H1 (cell line): Measurements from ENCODE around the gene USP12. TPM values are rescaled to one million over a fixed set of nuclear protein-coding genes. Genes with fewer than 3 reads are reported as not detected.
A peak's percentile ranks its signal among the peaks of the same experiment; 100 is the strongest.

Experiments used
- CTCF ChIA-PET: fragments of 300-600 bp; sonication (Branson Sonifier 250); formaldehyde crosslinking; loops from one replicate; lab custom pipeline; 2021; ENCODE audit not compliant: partially characterized antibody; lab: Charles Lee
- POLR2A ChIA-PET: fragments of 300-600 bp; sonication (Branson Sonifier 250); formaldehyde crosslinking; loops from one replicate; lab custom pipeline; 2021; ENCODE audit warnings: inconsistent platforms; ENCODE audit not compliant: partially characterized antibody; lab: Charles Lee
- DNase-seq, 2 experiments: peaks; one replicate each; pipeline versions ENCODE4 v3.0.0 to v3.0.0-alpha.2; 2010 to 2022; ENCODE audit warnings: low spot score in 2 of 2, low read depth in 1 of 2, mixed read lengths in 1 of 2
- FAIRE-seq: peaks from 2 replicates; lab custom pipeline; 2011; peaks lifted over from hg19 to GRCh38; lab: Jason Lieb, UNC
- H2AFZ ChIP-seq: 2 replicates; pipeline ENCODE4 v1.8.1; 2012; ENCODE audit warnings: low read length, inconsistent platforms
- H2AK5ac ChIP-seq: 2 replicates; pipeline ENCODE4 v1.6.1; 2013; ENCODE audit warnings: low read depth, low read length
- H2BK120ac ChIP-seq: replicated peaks from 2 replicates; pipeline ENCODE3; 2013; ENCODE audit warnings: low read depth, low read length, inconsistent platforms
- H2BK12ac ChIP-seq: 2 replicates; pipeline ENCODE4 v1.6.1; 2013; ENCODE audit warnings: low read depth, low read length
- H2BK15ac ChIP-seq: 2 replicates; pipeline ENCODE4 v1.6.1; 2013; ENCODE audit warnings: low read length
- H2BK20ac ChIP-seq: 2 replicates; pipeline ENCODE4 v1.6.1; 2013; ENCODE audit warnings: low read length
- H2BK5ac ChIP-seq: 2 replicates; pipeline ENCODE4 v1.6.1; 2013; ENCODE audit warnings: low read depth, low read length
- H3K14ac ChIP-seq: 2 replicates; pipeline ENCODE4 v1.6.1; 2013; ENCODE audit warnings: inconsistent platforms; ENCODE audit not compliant: insufficient read length
- H3K18ac ChIP-seq: 2 replicates; pipeline ENCODE4 v1.6.1; 2013; ENCODE audit warnings: low read length; ENCODE audit errors: extremely low read depth
- H3K23ac ChIP-seq: 2 replicates; pipeline ENCODE4 v1.6.1; 2013; ENCODE audit warnings: inconsistent platforms; ENCODE audit not compliant: insufficient read length
- H3K23me2 ChIP-seq: 2 replicates; pipeline ENCODE4 v1.6.1; 2013; ENCODE audit warnings: low read depth, low read length
- H3K27ac ChIP-seq: 2 replicates; pipeline ENCODE4 v1.6.1; 2011; ENCODE audit warnings: low read depth, low read length, inconsistent platforms
- H3K27me3 ChIP-seq, 4 experiments: replicated peaks in 1 of 4; 1 replicate in 1 of 4; 2 replicates in 3 of 4; pipeline versions ENCODE4 v1.6.1 to v1.8.1; 2011 to 2013; ENCODE audit warnings: low read length in 3 of 4, mild to moderate bottlenecking in 3 of 4, inconsistent platforms in 2 of 4, mixed read lengths in 2 of 4, moderate library complexity in 1 of 4; ENCODE audit not compliant: control insufficient read depth in 3 of 4, insufficient read depth in 3 of 4; ENCODE audit errors: extremely low read depth in 1 of 4
- H3K36me3 ChIP-seq, 4 experiments: 2 replicates each; pipeline versions ENCODE4 v1.6.1 to v1.8.1; 2011 to 2013; ENCODE audit warnings: mild to moderate bottlenecking in 4 of 4, low read length in 3 of 4, moderate library complexity in 2 of 4, control low read depth in 1 of 4, inconsistent platforms in 1 of 4; ENCODE audit not compliant: insufficient read depth in 4 of 4, control insufficient read depth in 2 of 4
- H3K4ac ChIP-seq: replicated peaks from 2 replicates; pipeline ENCODE3; 2013; ENCODE audit warnings: low read length, low read depth, mixed read lengths, inconsistent platforms; ENCODE audit not compliant: insufficient read length
- H3K4me1 ChIP-seq, 4 experiments: replicated peaks in 1 of 4; 1 replicate in 1 of 4; 2 replicates in 3 of 4; pipeline versions ENCODE4 v1.6.1 to v1.8.1; 2011 to 2013; ENCODE audit warnings: low read length in 3 of 4, inconsistent platforms in 2 of 4, mixed read lengths in 1 of 4; ENCODE audit not compliant: insufficient read depth in 4 of 4, control insufficient read depth in 3 of 4
- H3K4me2 ChIP-seq, 2 experiments: 2 replicates each; pipeline versions ENCODE4 v1.6.1 to v1.8.1; 2011 to 2013; ENCODE audit warnings: low read depth in 2 of 2, low read length in 2 of 2, control low read depth in 1 of 2, inconsistent platforms in 1 of 2, mild to moderate bottlenecking in 1 of 2; ENCODE audit not compliant: insufficient read depth in 1 of 2
- H3K4me3 ChIP-seq, 4 experiments: fragments of 200-600, 300-600 bp in 1 of 4; sonication (generic), shearing (Covaris generic), sonication (Bioruptor Twin) in 1 of 4; 2 replicates each; pipeline versions ENCODE4 v1.5.1 to v1.8.1; 2011 to 2016; ENCODE audit warnings: low read length in 4 of 4, low read depth in 3 of 4, control low read depth in 2 of 4, inconsistent platforms in 2 of 4, mild to moderate bottlenecking in 2 of 4, mixed read lengths in 1 of 4, moderate library complexity in 1 of 4; ENCODE audit not compliant: insufficient read depth in 2 of 4; ENCODE audit errors: extremely low read depth in 1 of 4
- H3K56ac ChIP-seq: replicated peaks from 2 replicates; pipeline ENCODE3; 2013; ENCODE audit warnings: low read depth, mild to moderate bottlenecking, mixed read lengths, low read length, inconsistent platforms; ENCODE audit not compliant: insufficient read length
- H3K79me1 ChIP-seq: 2 replicates; pipeline ENCODE4 v1.6.1; 2013; ENCODE audit warnings: low read depth, low read length, control low read depth
- H3K79me2 ChIP-seq, 2 experiments: 2 replicates each; pipeline versions ENCODE4 v1.6.1 to v1.8.1; 2012 to 2013; ENCODE audit warnings: low read length in 2 of 2, mild to moderate bottlenecking in 2 of 2, inconsistent platforms in 1 of 2; ENCODE audit not compliant: insufficient read depth in 2 of 2, control insufficient read depth in 1 of 2
- H3K9ac ChIP-seq, 4 experiments: replicated peaks in 1 of 4; 1 replicate in 1 of 4; 2 replicates in 3 of 4; pipeline versions ENCODE4 v1.6.1 to v1.8.1; 2011 to 2013; ENCODE audit warnings: low read depth in 3 of 4, low read length in 3 of 4, control low read depth in 2 of 4, mild to moderate bottlenecking in 2 of 4, moderate library complexity in 2 of 4, inconsistent platforms in 1 of 4; ENCODE audit errors: extremely low read depth in 1 of 4
- H3K9me3 ChIP-seq, 2 experiments: 2 replicates each; pipeline versions ENCODE4 v1.6.1 to v1.8.1; 2012 to 2013; ENCODE audit warnings: mild to moderate bottlenecking in 2 of 2, moderate library complexity in 2 of 2, control low read depth in 1 of 2, inconsistent platforms in 1 of 2, low read depth in 1 of 2, low read length in 1 of 2, mixed read lengths in 1 of 2; ENCODE audit not compliant: insufficient read depth in 2 of 2
- H4K20me1 ChIP-seq, 2 experiments: replicated peaks in 1 of 2; 2 replicates each; pipeline versions ENCODE3 to v1.8.1; 2011 to 2013; ENCODE audit warnings: inconsistent platforms in 2 of 2, low read length in 2 of 2, mild to moderate bottlenecking in 1 of 2; ENCODE audit not compliant: insufficient read depth in 2 of 2, control insufficient read depth in 1 of 2
- H4K5ac ChIP-seq: 2 replicates; pipeline ENCODE4 v1.6.1; 2013; ENCODE audit warnings: low read length, low read depth, mixed read lengths, inconsistent platforms; ENCODE audit not compliant: insufficient read length
- H4K8ac ChIP-seq: 2 replicates; pipeline ENCODE4 v1.8.0; 2013; ENCODE audit warnings: mild to moderate bottlenecking, moderate library complexity, low read length, inconsistent platforms; ENCODE audit not compliant: insufficient read depth; ENCODE audit errors: extremely low read depth
- H4K91ac ChIP-seq: replicated peaks from 2 replicates; pipeline ENCODE3; 2013; ENCODE audit warnings: low read length, mixed read lengths, inconsistent platforms; ENCODE audit not compliant: insufficient read length
- EP300 ChIP-seq, 2 experiments: IDR thresholded peaks; 1 replicate in 1 of 2; 2 replicates in 1 of 2; pipeline ENCODE4 v1.6.1; 2011 to 2012; ENCODE audit warnings: low read depth in 2 of 2, low read length in 2 of 2, mild to moderate bottlenecking in 2 of 2, borderline replicate concordance in 1 of 2, inconsistent platforms in 1 of 2, moderate library complexity in 1 of 2
- POLR2A ChIP-seq, 2 experiments: IDR thresholded peaks; 1 replicate in 1 of 2; 2 replicates in 1 of 2; pipeline ENCODE4 v1.6.1; 2011; ENCODE audit warnings: low read depth in 2 of 2, low read length in 2 of 2, mild to moderate bottlenecking in 2 of 2; ENCODE audit errors: control extremely low read depth in 1 of 2
- RAD21 ChIP-seq, 2 experiments: IDR thresholded peaks in 1 of 2; conservative IDR thresholded peaks in 1 of 2; 2 replicates each; pipeline ENCODE4 v1.6.1; 2011; ENCODE audit warnings: low read depth in 2 of 2, low read length in 2 of 2, improper control_type of control experiment in 1 of 2, inconsistent platforms in 1 of 2, mild to moderate bottlenecking in 1 of 2, moderate library complexity in 1 of 2
- RBBP5 ChIP-seq: IDR thresholded peaks from 2 replicates; pipeline ENCODE4 v1.7.1; 2012; ENCODE audit warnings: low read depth, mild to moderate bottlenecking, inconsistent platforms, low read length, moderate library complexity, borderline replicate concordance
- SP1 ChIP-seq: IDR thresholded peaks from 2 replicates; pipeline ENCODE4 v1.6.1; 2011; ENCODE audit warnings: low read depth, low read length
- WGBS, 2 experiments: shearing (Covaris generic) in 1 of 2; methylation state at CpG; one replicate each; pipeline versions ENCODE4 v1.1.6 to v1.1.7; 2013 to 2015; ENCODE audit warnings: low lambda C conversion rate in 2 of 2, mixed read lengths in 2 of 2, inconsistent platforms in 1 of 2, low coverage in 1 of 2, missing lambda C conversion rate in 1 of 2; ENCODE audit not compliant: insufficient replicate concordance in 2 of 2, insufficient coverage in 1 of 2, insufficient read length in 1 of 2; ENCODE audit errors: extremely low coverage in 1 of 2, missing lambda C conversion rate in 1 of 2; 5-methylcytosine and 5-hydroxymethylcytosine counted together
- polyA plus RNA-seq, 7 experiments: library from polyadenylated mRNA; depleted of rRNA in 3 of 7; stranded (reverse) in 5 of 7; unstranded in 2 of 7; fragments of >200 nt in 5 of 7; fragments of 200-250 nt in 2 of 7; gene quantifications; 1 replicate in 5 of 7; 2 replicates in 1 of 7; 4 replicates in 1 of 7; pipeline versions ENCODE4 v1.2.1 to v1.2.3, GENCODE V29; 2011 to 2013; ENCODE audit warnings: missing spikeins in 2 of 7, mixed read lengths in 2 of 7
- total RNA-seq: library from RNA; stranded (reverse); fragmentation: NEBNext Ultra II Directional; extraction: Animal tissue kit (Norgen Biotek cat#: 25700); gene quantifications from 2 replicates; pipeline ENCODE4 v1.2.1, GENCODE V29; 2021
- TF ChIP-seq, protein P1 (sequence below): IDR thresholded peaks from 2 replicates; pipeline ENCODE4 v1.6.1; 2012; ENCODE audit warnings: inconsistent platforms

Gene USP12
- total and polyA plus RNA-seq, 2 of the 8 experiments (the other 6 are each of a cell fraction or from before 2014, with no cell fraction given): 4.0 to 30.0 TPM

DNA sequence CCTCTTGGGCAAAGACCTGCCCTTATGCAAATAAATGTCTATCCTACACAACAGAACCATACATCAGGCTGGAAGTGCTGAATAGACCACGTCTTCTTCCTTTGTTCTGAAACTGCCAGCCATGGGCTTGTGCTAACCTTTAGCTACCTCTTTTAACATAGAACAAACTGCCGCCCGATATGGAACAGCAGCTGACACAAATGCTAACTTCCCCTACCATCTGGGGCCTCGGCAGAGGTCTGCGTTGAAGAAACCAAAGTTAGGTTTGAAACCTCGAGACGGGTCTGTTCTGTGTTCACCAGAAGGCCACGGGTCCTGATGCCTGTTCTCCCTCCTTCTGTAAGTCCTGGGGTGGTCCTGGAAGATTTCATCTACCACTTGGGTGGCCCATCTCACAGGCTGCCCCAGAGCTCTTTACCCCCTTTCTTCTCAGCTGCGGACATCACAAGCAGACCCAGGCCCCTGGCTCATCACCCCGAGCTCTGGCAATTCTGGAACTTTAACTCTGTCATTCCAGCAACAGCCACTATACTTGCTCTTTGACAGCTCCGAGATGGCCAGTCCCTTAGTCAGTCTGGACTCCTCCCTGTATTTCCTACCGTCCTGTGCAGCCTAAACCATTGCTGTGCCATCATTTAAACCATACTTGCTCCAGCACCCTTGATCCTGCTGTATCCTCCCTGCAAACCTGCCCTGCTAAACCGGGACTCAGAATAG is 146.7 kb downstream of the USP12 start:
- FAIRE-seq: no peak
- Histone ChIP-seq H3K23me2 (no peaks in the 10 kb centered on the region), H3K79me1 (no peaks in the 10 kb centered on the region), H3K9me3 (no peaks in the 10 kb centered on the region; a peak in 2 of 4 replicates), H3K56ac (no peak overlapping the region), H4K8ac (no peak overlapping the region), H3K27ac (no peak overlapping the region), H2BK12ac (no peak overlapping the region), H2BK15ac (no peak overlapping the region), H2AFZ (no peak overlapping the region), H4K91ac (no peak overlapping the region), H2BK5ac (no peak overlapping the region), H3K4ac (no peak overlapping the region), H3K4me2 (no peak overlapping the region), H2BK20ac (no peak overlapping the region), H3K36me3 (no peaks in the 10 kb centered on the region), H4K20me1 (no peaks in the 10 kb centered on the region), H3K4me1 (no peaks in the 10 kb centered on the region), H3K27me3 (no peaks in the 10 kb centered on the region; a peak in 1 of 7 replicates), H3K4me3 (no peak overlapping the region), H3K14ac (no peak overlapping the region), H3K79me2 (no peaks in the 10 kb centered on the region), H4K5ac (no peak overlapping the region), H3K9ac (no peak overlapping the region), H2BK120ac (no peak overlapping the region), H3K23ac (no peak overlapping the region), H3K18ac (no peak overlapping the region), H2AK5ac (no peak overlapping the region)
- WGBS, 2 experiments: 92% methylated on average over 13 of the region's 13 CpGs; no CpG with 5 or more reads in 1 of the 2 experiments
- no peak for DNase-seq
- ChIA-PET POLR2A (interaction anchor here (1.1 kb wide), 1 partner anchor 35 kb away, joined by 4 read pairs; no protein-coding TSS in a partner anchor), CTCF (interaction anchor here (0.7 to 1.9 kb wide), 5 partner anchors 10 to 325 kb away, joined by 3 to 7 read pairs (median 3); no protein-coding TSS in a partner anchor)
- no peak for TF ChIP-seq RBBP5
- no peak for TF ChIP-seq POLR2A (IDR thresholded peaks at IDR 0.05; ENCODE audit: control extremely low read depth in 1 of 2, low read depth in 2 of 2, low read length in 2 of 2)
- TF ChIP-seq, protein P1, sequence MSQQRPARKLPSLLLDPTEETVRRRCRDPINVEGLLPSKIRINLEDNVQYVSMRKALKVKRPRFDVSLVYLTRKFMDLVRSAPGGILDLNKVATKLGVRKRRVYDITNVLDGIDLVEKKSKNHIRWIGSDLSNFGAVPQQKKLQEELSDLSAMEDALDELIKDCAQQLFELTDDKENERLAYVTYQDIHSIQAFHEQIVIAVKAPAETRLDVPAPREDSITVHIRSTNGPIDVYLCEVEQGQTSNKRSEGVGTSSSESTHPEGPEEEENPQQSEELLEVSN: no peak
- no peak for TF ChIP-seq EP300 (IDR thresholded peaks at IDR 0.05; ENCODE audit: borderline replicate concordance in 1 of 2, low read depth in 2 of 2, low read length in 2 of 2)
- TF ChIP-seq RAD21 (IDR thresholded peaks at IDR 0.05 in 1 of 2, conservative IDR thresholded peaks at IDR 0.05 in 1 of 2; ENCODE audit: low read depth in 2 of 2, low read length in 2 of 2): peak in 1 of 2 experiments; percentile 6; a peak in 1 of 4 replicates
- no peak for TF ChIP-seq SP1
- TF ChIP-seq, all 59 proteins: peak for 1
